Measurements from ENCODE around the gene SLAMF6.

DNA sequence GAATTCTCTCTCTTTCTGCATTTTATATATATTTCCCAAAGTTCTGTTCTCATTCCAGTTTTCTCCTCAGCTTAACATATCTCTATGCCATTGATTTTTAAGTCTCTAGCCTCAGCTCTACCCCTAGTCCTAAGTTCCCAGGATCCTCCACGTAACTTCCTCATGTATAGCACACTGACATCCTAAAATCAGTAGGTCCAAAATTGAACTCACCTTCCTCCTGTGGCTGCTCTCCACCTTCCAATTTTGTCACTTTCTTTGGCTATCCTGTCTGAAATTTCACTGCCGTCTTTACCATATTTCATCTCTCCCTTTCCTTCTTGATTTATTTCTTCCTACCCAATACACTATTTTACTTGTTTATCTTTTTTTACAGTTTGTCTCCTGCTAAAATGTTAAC lies 1.5 kb downstream of the SLAMF6 start:
- no peak for TF ChIP-seq EZH2 (IDR thresholded peaks at IDR 0.05; ENCODE audit: borderline replicate concordance, low read depth, low read length, severe bottlenecking)
- TF ChIP-seq, protein P1, sequence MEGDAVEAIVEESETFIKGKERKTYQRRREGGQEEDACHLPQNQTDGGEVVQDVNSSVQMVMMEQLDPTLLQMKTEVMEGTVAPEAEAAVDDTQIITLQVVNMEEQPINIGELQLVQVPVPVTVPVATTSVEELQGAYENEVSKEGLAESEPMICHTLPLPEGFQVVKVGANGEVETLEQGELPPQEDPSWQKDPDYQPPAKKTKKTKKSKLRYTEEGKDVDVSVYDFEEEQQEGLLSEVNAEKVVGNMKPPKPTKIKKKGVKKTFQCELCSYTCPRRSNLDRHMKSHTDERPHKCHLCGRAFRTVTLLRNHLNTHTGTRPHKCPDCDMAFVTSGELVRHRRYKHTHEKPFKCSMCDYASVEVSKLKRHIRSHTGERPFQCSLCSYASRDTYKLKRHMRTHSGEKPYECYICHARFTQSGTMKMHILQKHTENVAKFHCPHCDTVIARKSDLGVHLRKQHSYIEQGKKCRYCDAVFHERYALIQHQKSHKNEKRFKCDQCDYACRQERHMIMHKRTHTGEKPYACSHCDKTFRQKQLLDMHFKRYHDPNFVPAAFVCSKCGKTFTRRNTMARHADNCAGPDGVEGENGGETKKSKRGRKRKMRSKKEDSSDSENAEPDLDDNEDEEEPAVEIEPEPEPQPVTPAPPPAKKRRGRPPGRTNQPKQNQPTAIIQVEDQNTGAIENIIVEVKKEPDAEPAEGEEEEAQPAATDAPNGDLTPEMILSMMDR (IDR thresholded peaks at IDR 0.05; ENCODE audit: borderline replicate concordance, extremely low read depth, low read length, poor library complexity, severe bottlenecking): no peak
